Tracheal epithelial cell (primary cell): ENCODE measurements around the gene CPNE8. TPM values are rescaled to one million over a fixed set of nuclear protein-coding genes. Genes with fewer than 3 reads are reported as not detected.

Experiments
- total RNA-seq: library from RNA; depleted of rRNA; stranded (reverse); fragments of >200 nt; gene quantifications from 2 replicates; pipeline ENCODE4 v1.2.1, GENCODE V29; 2014

CPNE8 gene
- total RNA-seq: 11.3 and 12.4 TPM in 2 replicates

GRCh38 chr12:38905480-38906351 lies at the start of gene CPNE8:
CPNE8 (minus strand) TSS chr12:38905591; CDS start chr12:38905534, 57 bp downstream.

